ENCODE data around the gene GBF1. TPM values are rescaled to one million over a fixed set of nuclear protein-coding genes. Genes with fewer than 3 reads are reported as not detected.

GBF1 gene
- total and polyA plus RNA-seq, 2 donors from 2014 or later, result 14.4 to 53.3 TPM

DNA sequence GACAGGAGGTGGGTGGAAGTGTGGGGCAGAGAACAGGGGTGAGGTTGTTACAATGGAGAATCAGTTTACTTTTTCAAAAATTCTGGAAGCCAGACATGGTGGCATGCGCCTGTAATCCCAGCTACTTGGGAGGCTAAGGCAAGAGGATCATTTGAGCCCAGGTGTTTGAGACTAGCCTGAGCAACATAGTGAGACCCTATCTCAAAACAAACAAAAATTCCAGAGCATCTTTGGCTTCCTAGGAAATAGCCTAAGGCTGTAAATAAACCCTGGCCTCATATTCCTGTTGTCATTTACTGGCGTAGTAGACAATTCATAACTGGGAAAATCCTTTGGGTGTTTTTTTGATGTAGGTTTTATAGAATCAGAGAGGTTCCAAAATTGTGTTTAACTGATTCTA is 44.0 kb downstream of the GBF1 start:
- Histone ChIP-seq H3K36me3 (ENCODE audit: control insufficient read depth in 2 of 3, insufficient read depth in 3 of 3, low read length in 3 of 3) (no peaks in the 10 kb centered on the region), H3K4me1 (ENCODE audit: control insufficient read depth in 2 of 3, insufficient read depth in 2 of 3, low read depth in 1 of 3, low read length in 3 of 3) (peaks cover 0 to 4% (median 0%) of the 10 kb centered on the region in 3 donors), H3K9me3 (ENCODE audit: control insufficient read depth in 2 of 3, insufficient read depth in 1 of 3, low read length in 3 of 3) (no peaks in the 10 kb centered on the region), H3K9ac (ENCODE audit: low read length in 3 of 3) (no peak overlapping the region), H3K27me3 (ENCODE audit: control insufficient read depth, insufficient read depth, low read length) (no peaks in the 10 kb centered on the region), H3K4me3 (ENCODE audit: low read length in 3 of 3) (no peak overlapping the region), H3K27ac (ENCODE audit: low read depth in 2 of 2, low read length in 2 of 2) (no peak overlapping the region)
- FAIRE-seq (no peak), DNase-seq (no peak)
- TF ChIP-seq, protein P1, sequence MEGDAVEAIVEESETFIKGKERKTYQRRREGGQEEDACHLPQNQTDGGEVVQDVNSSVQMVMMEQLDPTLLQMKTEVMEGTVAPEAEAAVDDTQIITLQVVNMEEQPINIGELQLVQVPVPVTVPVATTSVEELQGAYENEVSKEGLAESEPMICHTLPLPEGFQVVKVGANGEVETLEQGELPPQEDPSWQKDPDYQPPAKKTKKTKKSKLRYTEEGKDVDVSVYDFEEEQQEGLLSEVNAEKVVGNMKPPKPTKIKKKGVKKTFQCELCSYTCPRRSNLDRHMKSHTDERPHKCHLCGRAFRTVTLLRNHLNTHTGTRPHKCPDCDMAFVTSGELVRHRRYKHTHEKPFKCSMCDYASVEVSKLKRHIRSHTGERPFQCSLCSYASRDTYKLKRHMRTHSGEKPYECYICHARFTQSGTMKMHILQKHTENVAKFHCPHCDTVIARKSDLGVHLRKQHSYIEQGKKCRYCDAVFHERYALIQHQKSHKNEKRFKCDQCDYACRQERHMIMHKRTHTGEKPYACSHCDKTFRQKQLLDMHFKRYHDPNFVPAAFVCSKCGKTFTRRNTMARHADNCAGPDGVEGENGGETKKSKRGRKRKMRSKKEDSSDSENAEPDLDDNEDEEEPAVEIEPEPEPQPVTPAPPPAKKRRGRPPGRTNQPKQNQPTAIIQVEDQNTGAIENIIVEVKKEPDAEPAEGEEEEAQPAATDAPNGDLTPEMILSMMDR (IDR thresholded peaks at IDR 0.05; ENCODE audit: borderline replicate concordance, extremely low read depth, insufficient read depth), result no peak
- intact Hi-C loops (cut with DNase I), result no loop called here

DNA sequence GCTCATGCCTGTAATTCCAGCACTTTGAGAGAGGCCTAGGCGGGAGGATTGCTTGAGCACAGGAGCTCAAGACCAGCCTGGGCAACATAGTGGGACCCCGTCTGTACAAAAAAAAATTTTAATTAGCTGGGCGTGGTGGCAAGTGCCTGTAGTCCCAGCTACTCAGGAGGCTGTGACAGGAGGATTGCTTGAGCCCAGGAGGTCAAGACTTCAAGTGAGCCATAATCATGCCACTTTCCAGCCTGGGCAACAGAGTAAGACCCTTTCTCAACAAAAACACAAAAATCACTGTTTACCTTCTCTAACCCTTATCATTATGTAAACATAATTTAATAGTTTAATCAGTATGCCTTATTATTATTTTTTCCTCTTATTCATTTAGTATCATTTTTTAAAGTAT is 44.5 kb downstream of the GBF1 start:
- intact Hi-C loops (cut with DNase I), result no loop called here
- Histone ChIP-seq H3K27ac (ENCODE audit: low read depth in 2 of 2, low read length in 2 of 2) (no peak overlapping the region), H3K9ac (ENCODE audit: low read length in 3 of 3) (no peak overlapping the region), H3K4me1 (ENCODE audit: control insufficient read depth in 2 of 3, insufficient read depth in 2 of 3, low read depth in 1 of 3, low read length in 3 of 3) (peaks cover 0 to 4% (median 0%) of the 10 kb centered on the region in 3 donors), H3K27me3 (ENCODE audit: control insufficient read depth, insufficient read depth, low read length) (no peaks in the 10 kb centered on the region), H3K9me3 (ENCODE audit: control insufficient read depth in 2 of 3, insufficient read depth in 1 of 3, low read length in 3 of 3) (no peaks in the 10 kb centered on the region), H3K36me3 (ENCODE audit: control insufficient read depth in 2 of 3, insufficient read depth in 3 of 3, low read length in 3 of 3) (no peaks in the 10 kb centered on the region), H3K4me3 (ENCODE audit: low read length in 3 of 3) (no peak overlapping the region)
- DNase-seq, result no peak
- FAIRE-seq, result no peak
- TF ChIP-seq, protein P1 (IDR thresholded peaks at IDR 0.05; ENCODE audit: borderline replicate concordance, extremely low read depth, insufficient read depth), result no peak

DNA sequence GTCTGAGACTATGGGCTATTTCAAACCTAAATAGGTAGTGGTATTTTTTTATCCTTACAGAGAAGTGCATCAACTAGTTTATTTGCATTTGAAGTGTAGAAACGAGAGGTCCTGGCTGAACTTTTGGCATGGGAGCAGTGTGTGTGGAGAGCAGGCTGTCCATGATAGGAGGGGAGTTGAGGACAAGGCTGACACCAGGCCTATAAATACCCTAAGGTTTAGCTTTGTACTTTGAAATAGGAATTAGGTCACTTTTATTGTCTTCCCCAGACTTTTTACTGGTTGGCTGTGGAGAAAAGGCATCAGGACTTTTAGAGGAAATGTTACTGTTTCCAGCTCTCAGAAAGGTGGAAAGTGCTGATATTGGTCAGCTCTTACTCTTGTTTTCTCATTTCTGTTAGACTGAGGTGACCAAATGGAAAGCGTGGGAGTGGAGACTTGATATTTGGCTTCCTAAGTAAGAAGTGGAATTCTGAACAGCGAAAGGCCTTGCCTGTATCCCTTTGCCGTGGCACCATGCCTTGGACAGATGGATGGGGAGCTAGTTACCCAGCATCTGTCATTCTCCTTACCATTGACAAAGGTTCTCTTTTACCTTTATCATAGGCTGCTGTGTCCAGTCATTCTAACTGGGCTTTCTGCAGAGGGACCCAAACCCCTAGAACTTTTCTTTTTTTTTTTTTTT is 46.0 kb downstream of the GBF1 start:
- Histone ChIP-seq H3K36me3 (ENCODE audit: control insufficient read depth in 2 of 3, insufficient read depth in 3 of 3, low read length in 3 of 3) (no peaks in the 10 kb centered on the region), H3K9ac (ENCODE audit: low read length in 3 of 3) (no peak overlapping the region), H3K27me3 (ENCODE audit: control insufficient read depth, insufficient read depth, low read length) (no peaks in the 10 kb centered on the region), H3K4me3 (ENCODE audit: low read length in 3 of 3) (no peak overlapping the region), H3K9me3 (ENCODE audit: control insufficient read depth in 2 of 3, insufficient read depth in 1 of 3, low read length in 3 of 3) (no peaks in the 10 kb centered on the region), H3K4me1 (ENCODE audit: control insufficient read depth in 2 of 3, insufficient read depth in 2 of 3, low read depth in 1 of 3, low read length in 3 of 3) (no peaks in the 10 kb centered on the region), H3K27ac (ENCODE audit: low read depth in 2 of 2, low read length in 2 of 2) (no peak overlapping the region)
- TF ChIP-seq, protein P1 (IDR thresholded peaks at IDR 0.05; ENCODE audit: borderline replicate concordance, extremely low read depth, insufficient read depth), result no peak
- no peak for FAIRE-seq
- peak in 1 of 5 donors; percentile 22 for DNase-seq
- intact Hi-C loops (cut with DNase I), result no loop called here

Measured in kidney (tissue), 14 donors.